ENCODE measurements around the gene OR2D3.
"Not testable (repeated sequence)": the region's sequence is repeated elsewhere in the genome, so short reads cannot be mapped to it uniquely, and the experiment has no call there.

OR2D3 gene

GRCh38 chr11:6928916-6929315 lies 8.1 kb downstream of the OR2D3 start:
- no peak for DNase-seq (ENCODE audit: low read depth in 2 of 2)

DNA sequence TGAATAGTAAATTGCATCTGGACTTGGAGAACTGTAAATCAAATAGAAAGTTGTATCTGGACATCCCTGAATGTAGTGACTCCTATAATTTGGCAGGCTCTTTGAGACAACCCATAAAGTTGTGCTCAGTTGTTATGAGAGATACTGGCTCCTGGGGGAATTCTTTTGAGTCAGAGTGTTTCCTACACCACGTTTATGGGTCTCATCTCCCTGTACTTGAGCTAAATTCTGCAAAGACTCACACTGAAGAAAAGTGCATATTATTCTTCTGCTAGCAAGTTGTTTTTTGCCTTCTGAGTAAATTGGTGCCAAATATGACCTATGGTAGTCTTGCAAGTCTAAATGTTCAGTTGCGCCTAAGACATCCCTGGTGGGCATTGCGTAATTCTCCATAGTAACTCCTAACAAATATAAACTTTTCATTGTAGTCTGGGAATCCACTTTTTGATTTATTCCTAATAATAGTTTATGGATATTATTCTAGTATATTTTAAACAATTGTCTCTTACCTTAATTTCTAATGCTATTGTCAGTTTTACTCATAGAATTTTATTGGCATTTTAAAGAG lies 10.4 kb downstream of the OR2D3 start:
- no peak for DNase-seq (ENCODE audit: low read depth in 2 of 2)

- DNase-seq (ENCODE audit: low read depth in 2 of 2): no peak
Observed at GRCh38 chr11:6932145-6932544, 11.3 kb downstream of the OR2D3 start.

GRCh38 chr11:6941970-6942369 lies 21.2 kb downstream of the OR2D3 start:
- DNase-seq (ENCODE audit: low read depth in 2 of 2): no peak

DNA sequence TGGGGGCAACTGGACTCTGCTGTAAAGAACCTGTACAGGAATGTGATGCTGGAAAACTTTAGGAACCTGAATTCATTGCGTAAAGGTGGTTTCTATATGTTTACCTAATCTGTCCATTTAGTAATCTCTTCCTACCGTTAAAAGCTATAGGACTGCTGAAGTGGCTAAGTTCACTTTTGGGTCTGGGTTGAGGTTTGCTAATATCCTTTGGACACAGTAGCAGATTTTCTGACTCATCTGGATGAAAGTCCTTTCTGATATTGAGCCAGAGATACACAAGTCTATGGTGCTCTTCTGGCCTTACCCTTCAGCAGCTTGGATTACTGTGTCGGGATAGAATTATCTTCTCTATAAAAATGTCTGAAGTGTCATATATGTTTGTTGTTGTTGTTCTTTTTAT lies 22.3 kb downstream of the OR2D3 start:
- no peak for DNase-seq (ENCODE audit: low read depth in 2 of 2)

DNA sequence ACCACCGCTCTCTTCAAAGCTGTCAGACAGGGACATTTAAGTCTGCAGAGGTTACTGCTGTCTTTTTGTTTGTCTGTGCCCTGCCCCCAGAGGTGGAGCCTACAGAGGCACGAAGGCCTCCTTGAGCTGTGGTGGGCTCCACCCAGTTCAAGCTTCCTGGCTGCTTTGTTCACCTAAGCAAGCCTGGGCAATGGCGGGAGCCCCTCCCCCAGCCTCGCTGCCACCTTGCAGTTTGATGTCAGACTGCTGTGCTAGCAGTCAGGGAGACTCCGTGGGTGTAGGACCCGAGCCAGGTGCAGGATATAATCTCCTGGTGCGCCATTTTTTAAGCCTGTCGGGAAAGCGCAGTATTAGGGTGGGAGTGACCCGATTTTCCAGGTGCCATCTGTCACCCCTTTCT lies 33.4 kb downstream of the OR2D3 start:
- DNase-seq (ENCODE audit: low read depth in 2 of 2): not testable (repeated sequence)

GRCh38 chr11:6962141-6962540 lies 41.3 kb downstream of the OR2D3 start:
- DNase-seq (ENCODE audit: low read depth in 2 of 2): no peak

GRCh38 chr11:6962673-6963072 lies 41.9 kb downstream of the OR2D3 start:
- DNase-seq (ENCODE audit: low read depth in 2 of 2): no peak

DNA sequence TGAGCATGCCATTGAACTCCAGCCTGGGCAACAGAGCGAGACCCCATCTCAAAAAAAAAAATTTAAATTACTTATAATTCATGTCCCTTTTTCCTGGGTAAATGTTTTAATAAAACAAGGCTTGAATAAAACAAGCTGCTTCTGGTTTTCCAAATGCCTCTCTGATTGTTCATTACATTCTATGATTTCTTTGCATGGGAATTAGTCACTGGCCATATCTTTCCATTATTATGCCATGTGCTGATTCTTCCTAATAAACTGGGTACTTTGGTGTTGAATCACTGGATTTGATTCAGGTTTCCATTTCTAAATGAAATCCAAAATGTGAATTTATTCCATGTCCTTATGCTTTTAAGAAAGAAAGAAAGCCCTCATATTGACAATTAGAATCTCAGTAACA lies 48.0 kb downstream of the OR2D3 start:
- no peak for DNase-seq (ENCODE audit: low read depth in 2 of 2)

DNA sequence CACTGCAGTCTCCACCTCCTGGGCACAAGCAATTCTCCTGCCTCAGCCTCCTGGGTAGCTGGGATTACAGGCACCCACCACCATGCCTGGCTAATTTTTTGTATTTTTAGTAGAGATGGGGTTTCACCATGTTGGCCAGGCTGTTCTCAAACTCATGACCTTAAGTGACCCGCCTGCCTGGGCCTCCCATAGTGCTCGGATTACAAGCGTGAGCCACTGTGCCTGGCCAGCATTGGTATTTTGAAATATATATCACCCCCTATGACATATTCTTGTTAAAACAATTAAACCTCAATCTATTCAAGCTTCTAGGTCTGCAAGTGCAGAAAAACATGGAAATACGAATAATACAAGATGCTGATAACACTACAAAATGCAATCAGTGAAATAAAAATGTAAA lies 49.1 kb downstream of the OR2D3 start:
- not testable (repeated sequence) for DNase-seq (ENCODE audit: low read depth in 2 of 2)
